ENCODE data around the gene CRYBG1.
A peak's percentile ranks its signal among the peaks of the same experiment; 100 is the strongest.

Gene CRYBG1

GRCh38 chr6:106421496-106421895 is 61.0 kb downstream of the CRYBG1 start:
- FAIRE-seq (no peak), DNase-seq (ENCODE audit: low spot score) (peak; percentile 21)

GRCh38 chr6:106422534-106422933 is 62.0 kb downstream of the CRYBG1 start:
- DNase-seq (ENCODE audit: low spot score) (no peak), FAIRE-seq (no peak)

- FAIRE-seq (no peak), DNase-seq (ENCODE audit: low spot score) (no peak)
These were observed 64.9 kb downstream of the CRYBG1 start for GRCh38 chr6:106425382-106425781.

GRCh38 chr6:106426250-106426970 is 65.9 kb downstream of the CRYBG1 start:
- DNase-seq (ENCODE audit: low spot score) (no peak), FAIRE-seq (no peak)

- DNase-seq (ENCODE audit: low spot score) (no peak), FAIRE-seq (no peak)
These were observed 69.9 kb downstream of the CRYBG1 start for GRCh38 chr6:106430466-106430865.

- no peak for FAIRE-seq
- no peak for DNase-seq (ENCODE audit: low spot score)
These were observed 70.9 kb downstream of the CRYBG1 start for GRCh38 chr6:106431405-106431804.

GRCh38 chr6:106431972-106432371 is 71.5 kb downstream of the CRYBG1 start:
- DNase-seq (ENCODE audit: low spot score) (no peak), FAIRE-seq (no peak)

- FAIRE-seq (no peak), DNase-seq (ENCODE audit: low spot score) (no peak)
These were observed 74.0 kb downstream of the CRYBG1 start for GRCh38 chr6:106434530-106434929.

- peak; percentile 19 for DNase-seq (ENCODE audit: low spot score)
- no peak for FAIRE-seq
These were observed 78.9 kb downstream of the CRYBG1 start for GRCh38 chr6:106439459-106439858.

GRCh38 chr6:106440546-106440945 is 80.0 kb downstream of the CRYBG1 start:
- FAIRE-seq (no peak), DNase-seq (ENCODE audit: low spot score) (no peak)

GRCh38 chr6:106442395-106442794 is 81.9 kb downstream of the CRYBG1 start:
- FAIRE-seq (no peak), DNase-seq (ENCODE audit: low spot score) (no peak)

- no peak for FAIRE-seq
- peak; percentile 49 for DNase-seq (ENCODE audit: low spot score)
These were observed 84.4 kb downstream of the CRYBG1 start for GRCh38 chr6:106444777-106445507.

- DNase-seq (ENCODE audit: low spot score) (no peak), FAIRE-seq (no peak)
These were observed 85.0 kb downstream of the CRYBG1 start for GRCh38 chr6:106445508-106445878.

GRCh38 chr6:106446287-106446885 is 85.9 kb downstream of the CRYBG1 start:
- FAIRE-seq (no peak), DNase-seq (ENCODE audit: low spot score) (no peak)

GRCh38 chr6:106446983-106447382 is 86.5 kb downstream of the CRYBG1 start:
- DNase-seq (ENCODE audit: low spot score): no peak
- no peak for FAIRE-seq

- FAIRE-seq (no peak), DNase-seq (ENCODE audit: low spot score) (no peak)
These were observed 87.5 kb downstream of the CRYBG1 start for GRCh38 chr6:106448000-106448426.

- DNase-seq (ENCODE audit: low spot score): no peak
- FAIRE-seq: no peak
These were observed 90.1 kb downstream of the CRYBG1 start for GRCh38 chr6:106450653-106451052.

GRCh38 chr6:106451439-106451838 is 90.9 kb downstream of the CRYBG1 start:
- FAIRE-seq (no peak), DNase-seq (ENCODE audit: low spot score) (no peak)

GRCh38 chr6:106452628-106453027 is 92.1 kb downstream of the CRYBG1 start:
- FAIRE-seq (no peak), DNase-seq (ENCODE audit: low spot score) (no peak)

- DNase-seq (ENCODE audit: low spot score) (no peak), FAIRE-seq (no peak)
These were observed 93.3 kb downstream of the CRYBG1 start for GRCh38 chr6:106453756-106454367.

GRCh38 chr6:106456756-106457155 is 96.2 kb downstream of the CRYBG1 start:
- no peak for FAIRE-seq
- DNase-seq (ENCODE audit: low spot score): no peak

Measured in urothelium cell line (cell line).